SIG-M5 (cell line): ENCODE data around the gene USP2.
"Not testable (repeated sequence)": the region's sequence is repeated elsewhere in the genome, so short reads cannot be mapped to it uniquely, and the experiment has no call there.

Experiments used
- DNase-seq: peaks from one replicate; lab custom pipeline; 2025; lab: John Stamatoyannopoulos, UW

USP2 gene

DNA sequence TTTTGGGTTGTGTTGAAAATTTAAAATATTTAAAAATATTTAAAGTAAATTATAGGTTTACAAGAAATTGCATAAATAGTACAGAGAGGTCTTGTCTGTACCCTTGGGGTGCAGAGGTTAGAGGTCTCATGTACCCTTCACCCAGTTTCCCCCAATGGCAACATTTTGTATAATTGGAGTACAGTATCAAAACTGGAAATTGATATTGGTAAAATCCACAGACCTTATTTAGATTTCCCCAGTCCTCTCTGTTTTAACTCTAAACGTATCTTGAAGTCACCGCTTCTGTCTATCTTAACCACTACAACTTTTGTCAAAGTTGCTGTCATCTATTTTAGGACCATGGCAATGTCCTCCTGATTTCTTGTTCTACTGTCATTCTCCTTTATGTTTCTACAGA lies 30.6 kb upstream of the USP2 start:
- no peak for DNase-seq

DNA sequence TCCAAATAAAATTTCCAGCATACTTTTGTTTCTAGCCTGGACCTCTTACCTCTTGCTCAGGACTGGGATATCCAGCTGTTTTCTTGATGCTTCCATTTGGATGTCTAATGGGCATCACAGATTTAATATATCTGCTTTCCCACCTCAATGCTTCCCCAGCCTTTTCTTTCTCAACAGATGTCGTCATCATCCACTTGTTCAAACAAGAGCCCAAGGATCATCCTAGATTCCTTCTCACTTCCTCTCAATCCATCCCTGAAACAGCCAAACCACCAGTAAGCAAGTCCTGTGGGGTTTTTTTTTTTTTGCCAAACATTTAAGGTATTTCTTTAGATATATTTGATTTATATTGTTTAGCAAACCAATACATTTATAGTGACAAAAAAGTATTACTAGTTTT lies 29.0 kb upstream of the USP2 start:
- no peak for DNase-seq

DNA sequence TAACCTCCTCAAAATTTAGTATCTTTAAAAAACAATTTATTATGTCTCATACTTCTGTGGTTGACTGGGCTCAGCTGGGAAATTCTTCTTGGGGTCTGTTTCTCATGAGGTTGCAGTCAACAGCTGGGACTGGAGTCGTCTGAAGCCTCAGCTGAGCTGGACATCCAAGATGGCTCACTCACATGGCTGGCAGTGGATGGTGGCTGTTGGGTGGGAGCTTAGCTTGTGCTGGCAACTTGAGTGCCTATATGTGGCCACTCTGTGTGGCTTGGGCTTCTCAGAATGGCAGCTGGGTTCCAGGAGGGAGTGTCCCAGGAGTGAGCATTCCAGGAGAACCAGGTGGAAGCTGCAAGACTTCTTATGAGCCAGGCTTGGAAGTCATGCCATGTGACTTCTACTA lies 28.2 kb upstream of the USP2 start:
- no peak for DNase-seq

DNA sequence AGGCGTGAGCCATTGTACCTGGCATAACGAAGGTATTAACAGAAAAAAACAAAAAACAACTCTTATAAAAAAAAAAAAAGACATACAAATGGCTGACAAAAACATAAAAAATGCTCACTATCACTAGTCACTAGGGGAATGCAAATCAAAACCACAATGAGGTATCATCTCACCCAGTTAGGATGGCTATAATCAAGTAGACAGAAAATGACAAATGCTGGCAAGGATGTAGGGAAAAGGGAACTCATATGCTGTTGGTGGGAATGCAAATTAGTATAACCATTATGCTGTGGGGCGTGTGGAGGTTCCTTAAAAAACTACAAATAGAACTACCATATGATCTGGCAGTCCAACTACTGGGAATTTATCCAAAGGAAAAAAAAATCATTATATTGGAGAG lies 24.5 kb upstream of the USP2 start:
- DNase-seq = no peak

DNA sequence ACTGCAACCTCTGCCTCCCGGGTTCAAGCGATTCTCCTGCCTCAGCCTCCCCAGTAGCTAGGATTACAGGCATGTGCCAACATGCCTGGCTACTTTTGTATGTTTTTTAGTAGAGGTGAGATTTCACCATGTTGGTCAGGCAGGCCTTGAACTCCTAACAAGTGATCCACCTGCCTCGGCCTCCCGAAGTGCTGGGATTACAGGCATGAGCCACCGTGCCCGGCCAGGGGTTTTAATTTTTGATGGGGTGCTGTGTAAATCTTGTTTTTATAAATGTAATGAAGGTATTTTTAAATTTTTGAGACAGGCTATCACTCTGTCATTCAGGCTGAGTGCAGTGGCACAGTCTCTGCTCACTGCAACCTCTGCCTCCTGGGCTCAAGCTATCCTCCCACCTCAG lies 24.0 kb upstream of the USP2 start:
- DNase-seq = not testable (repeated sequence)

DNA sequence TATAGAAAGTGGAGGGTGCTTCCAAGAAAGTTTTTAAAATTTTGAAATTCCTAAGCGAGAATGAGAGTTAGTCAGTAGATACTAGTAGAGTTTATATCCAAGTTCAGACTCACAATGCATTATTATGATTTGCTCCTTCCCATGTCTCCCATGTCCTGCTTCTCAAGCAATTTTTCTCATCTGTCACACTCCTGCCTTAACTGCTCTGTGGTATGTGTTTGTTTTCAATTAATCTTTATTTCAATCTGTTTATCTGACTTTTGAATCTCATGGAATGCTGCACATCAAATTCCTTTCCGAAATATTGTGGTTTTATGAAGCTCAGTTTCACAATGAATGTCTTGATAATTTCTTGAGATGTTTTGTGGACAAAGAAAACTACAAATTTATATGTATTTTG lies 23.4 kb upstream of the USP2 start:
- no peak for DNase-seq

DNA sequence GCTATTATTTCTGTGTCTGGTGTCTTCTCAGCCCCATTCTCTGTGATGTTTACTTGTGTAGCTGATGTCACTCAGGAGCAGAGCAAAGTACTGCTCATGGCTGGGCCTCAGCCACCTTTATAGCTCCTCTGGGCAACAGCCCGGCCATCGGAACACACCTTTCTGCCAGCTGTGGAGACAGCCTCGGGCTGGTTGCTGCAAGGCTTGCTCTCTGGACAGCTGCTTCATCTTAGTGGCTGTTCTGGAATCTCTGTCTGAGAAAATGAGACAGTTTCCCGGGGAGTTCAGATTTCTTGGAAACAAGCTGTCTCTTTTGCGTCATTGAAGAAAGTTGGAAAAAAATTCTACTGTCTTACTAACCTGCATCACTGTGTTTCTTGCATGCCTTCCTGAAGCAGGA lies 21.5 kb upstream of the USP2 start:
- DNase-seq = no peak

DNA sequence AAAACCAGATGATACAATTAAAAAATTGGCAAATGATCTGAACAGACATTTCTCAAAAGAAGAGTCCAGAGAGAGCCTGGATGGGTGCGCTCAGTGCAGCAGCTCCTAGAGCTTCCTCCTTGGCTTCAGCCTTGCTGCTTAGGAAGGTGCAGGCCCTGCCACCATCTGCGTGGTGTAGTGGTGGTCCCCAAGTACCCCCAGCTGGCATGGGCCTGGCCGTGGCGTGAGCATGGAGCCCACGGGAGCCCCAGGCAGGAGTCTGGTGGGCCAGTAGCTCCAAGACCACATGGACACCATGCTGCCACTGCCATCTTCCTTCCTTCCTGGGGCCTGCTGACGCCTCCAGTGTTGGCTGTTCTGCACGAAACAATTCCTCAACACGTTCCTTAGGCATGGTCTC lies 21.0 kb upstream of the USP2 start:
- DNase-seq = no peak

DNA sequence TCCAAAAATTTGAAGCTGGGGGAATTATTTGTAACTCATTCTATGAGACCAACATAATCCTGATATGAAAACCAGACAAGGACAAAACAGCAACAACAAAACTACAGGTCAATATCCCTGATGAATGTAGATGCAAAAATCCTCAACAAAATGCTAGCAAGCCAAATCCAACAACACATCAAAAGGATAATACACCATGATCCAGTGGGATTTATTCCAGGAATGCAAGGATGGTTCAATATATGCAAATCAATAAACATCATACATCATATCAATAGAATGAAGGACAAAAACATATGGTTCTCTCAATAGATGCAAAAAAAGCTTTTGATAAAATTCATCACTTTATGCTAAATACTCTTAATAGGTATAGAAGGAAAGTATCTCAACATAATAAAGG lies 19.4 kb upstream of the USP2 start:
- DNase-seq = no peak

DNA sequence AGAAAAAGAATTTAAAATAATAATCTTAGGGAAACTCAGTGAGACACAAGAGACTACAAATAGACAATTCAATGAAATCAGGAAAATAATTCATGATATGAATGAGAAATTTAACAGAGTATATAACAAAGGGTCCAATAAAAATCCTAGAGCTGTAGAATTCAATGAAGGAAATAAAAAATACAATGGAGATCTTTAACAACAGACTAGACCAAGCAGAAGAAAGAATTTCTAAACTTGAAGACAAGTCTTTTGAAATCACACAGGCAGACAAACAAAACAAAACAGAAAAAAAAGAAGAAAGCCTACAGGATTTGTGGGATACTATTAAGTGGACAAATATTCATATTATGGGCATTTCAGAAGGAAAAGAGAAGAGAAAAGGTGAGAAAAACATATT lies 16.2 kb upstream of the USP2 start:
- DNase-seq = no peak

DNA sequence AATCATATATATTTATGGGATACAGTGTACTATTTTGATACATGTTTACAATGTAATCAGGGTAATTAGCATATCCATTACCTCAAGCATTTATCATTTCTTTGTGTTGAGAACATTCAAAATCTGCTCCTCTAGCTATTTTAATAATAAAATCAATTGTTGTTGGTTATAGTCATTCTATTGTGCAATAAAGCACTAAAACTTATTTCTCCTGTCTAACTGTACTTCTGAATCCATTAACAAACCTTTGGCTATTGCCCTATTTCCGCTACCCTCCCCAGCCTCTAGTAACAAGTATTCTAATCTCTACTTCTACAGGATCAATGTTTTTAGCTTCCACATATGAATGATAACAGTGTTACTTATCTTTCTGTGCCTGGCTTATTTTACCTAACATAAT lies 15.3 kb upstream of the USP2 start:
- no peak for DNase-seq

DNA sequence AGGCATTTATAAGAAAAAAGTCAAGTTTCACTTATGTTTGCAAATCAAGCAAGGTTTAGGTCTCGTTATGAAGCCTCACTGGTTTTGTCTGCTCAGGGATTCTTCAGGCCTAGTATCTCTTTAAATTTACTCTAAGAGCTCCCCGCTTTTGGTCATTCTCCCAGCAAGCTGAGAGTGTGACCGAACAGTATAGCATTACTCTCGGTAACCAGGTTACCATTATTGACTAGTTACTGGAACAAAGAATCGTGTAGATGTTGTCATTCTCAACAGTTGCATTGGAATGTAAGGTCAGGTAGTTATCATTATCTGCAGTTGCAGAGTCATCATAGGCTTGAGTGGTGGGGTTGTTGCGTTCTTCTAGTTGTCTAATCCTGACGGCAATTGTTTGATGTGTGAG lies 9.8 kb upstream of the USP2 start:
- no peak for DNase-seq

DNA sequence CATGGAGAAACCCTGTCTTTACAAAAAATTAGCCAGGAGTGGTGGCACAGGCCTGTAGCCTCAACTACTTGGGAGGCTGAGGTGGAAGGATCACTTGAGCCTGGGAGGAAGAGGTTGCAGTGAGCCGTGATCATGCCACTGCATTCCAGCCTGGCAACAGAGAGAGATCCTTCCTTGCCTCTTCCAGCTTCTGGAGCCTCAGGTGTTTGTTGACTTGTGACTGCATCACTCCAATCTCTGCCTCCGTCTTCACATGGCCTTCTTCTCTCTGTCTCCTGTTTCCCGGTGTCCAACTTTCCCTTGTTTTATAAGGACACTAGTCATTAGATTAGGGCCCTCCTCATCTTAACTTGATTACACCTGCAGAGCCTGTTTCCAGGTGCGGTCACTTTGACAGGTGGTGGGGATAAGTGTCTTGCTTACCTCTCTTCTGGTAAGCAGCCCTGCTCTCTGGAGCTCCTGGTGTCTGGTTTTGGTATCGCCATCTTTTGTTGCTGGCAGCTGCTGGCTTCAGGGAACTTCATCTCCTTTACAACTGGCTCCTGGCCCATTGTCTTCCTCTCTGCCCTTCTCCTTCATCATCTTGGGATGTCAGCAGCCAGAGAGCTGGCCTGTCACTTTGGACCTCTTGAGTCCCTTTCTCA lies 8.2 kb upstream of the USP2 start:
- DNase-seq = no peak

DNA sequence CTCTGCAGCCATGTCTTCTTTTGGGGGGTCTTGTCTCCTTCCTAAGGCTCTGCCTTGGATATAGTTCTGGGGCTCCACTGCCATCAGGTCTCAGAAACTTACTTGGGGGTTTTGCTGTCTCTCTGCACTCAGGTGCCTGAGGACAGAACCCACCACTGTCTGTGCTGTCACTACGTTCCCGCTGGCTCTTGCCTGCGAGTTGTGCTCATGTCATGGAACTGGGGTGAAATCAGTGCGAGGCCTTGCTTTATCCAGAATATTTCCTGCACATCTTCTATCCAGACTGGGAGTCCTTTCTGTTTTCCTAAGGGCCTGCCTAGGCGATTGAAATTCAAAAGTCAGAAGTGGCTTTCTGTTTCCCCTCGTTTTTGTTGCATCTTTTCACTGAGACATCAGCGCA lies 6.6 kb upstream of the USP2 start:
- no peak for DNase-seq

DNA sequence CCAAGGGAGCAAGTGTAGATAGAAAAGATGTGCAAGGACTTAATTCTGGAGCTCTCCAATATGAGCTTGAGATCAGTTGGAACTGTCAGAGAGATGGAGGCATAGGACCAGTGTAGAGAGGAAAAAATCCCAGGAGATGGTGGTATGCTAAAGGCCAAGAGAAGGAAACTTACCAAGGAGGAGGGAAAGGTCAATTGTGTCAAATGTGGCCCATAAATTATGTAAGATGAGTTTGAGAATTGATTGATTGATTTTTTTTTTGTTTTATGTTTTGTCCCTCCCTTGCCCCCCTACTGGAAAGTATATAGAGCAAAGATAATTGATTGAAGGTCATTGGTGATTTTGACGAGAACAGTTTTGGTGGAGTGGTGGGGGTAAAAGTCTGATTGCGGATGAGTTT lies 2.8 kb upstream of the USP2 start:
- no peak for DNase-seq

DNA sequence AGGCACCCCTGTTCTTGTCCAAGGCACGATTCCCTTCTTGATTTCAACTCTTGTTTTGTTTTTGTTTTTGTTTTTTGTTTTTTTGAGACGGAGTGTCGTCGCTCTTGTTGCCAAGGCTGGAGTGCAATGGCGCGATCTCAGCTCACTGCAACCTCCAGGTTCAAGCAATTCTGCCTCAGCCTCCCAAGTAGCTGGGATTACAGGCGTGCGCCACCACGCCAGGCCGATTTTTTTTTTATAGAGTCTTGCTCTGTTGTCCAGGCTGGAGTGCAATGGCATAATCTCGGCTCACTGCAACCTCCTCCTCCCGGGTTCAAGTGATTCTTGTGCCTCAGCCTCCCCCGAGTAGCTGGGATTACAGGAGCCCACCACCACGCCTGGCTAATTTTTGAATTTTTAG lies 1.0 kb upstream of the USP2 start:
- DNase-seq = not testable (repeated sequence)

DNA sequence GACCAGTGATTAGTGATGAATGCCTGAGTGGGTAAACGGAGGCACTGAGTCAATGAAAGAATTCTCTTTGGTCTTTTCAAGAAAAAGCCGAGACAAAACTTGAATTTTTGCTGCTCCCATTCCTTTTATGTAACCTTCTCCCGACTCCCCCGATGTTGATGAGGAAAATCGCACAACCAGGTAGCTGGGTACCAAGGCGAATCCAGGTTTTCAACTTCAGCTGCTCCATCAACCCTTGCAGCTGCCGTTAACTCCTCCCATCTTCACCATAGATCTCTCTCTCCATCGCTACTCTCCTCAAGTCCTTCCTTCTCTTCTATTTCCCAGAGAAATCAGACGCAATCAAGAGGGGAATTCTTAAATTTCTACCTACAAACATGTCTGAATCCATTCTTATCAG lies 611 bp upstream of the USP2 start:
- DNase-seq = no peak

DNA sequence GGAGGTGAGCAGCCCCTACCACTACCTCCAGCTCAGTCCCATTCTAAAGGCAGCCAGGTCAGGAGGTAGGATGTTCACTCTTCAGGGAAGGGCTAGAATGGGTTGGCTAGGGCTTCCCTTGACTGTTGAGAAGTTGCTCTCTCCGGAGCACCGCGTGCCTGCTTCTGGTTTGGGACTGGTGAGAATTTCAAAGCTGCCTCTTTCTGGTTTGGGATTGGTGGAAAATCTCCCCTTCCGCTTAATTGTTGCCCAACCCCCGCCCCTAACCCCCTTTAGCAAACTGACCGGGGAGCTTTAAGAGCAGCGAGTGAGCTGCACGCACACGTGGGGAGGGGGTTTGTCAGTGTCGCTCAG lies 686 bp downstream of the USP2 start:
- DNase-seq = no peak

DNA sequence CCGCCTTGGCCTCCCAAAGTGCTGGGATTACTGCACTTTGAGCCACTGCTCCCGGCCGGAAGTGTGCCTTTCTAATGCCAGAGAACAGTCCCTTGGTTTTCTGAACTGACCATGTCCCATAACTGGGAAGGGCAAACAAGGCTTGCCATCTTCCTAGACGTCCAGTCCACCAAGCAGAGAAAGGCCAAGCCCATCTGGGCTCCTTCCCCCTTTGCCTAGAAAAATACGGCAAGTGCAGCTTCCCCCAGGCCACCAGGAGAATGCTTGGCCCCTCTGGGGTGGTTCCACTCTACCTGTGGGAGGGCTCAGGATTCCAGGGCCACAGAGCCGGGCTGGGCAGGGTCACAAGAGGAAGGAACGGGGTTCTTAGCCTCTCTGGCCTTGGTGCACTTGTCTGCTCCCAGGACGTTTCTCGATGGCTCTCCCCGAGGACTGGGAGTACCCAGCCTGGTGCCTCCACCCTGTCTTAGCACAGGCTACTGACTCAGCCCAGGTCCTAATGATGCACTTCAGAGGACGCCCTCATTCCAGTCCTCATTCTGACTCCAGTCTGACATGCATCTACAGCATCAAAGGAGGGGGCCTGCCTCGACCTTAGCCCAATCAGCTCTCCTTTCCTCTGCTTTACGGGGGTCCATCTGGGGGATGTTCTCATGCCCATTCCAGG lies 1.2 kb downstream of the USP2 start:
- DNase-seq = no peak

DNA sequence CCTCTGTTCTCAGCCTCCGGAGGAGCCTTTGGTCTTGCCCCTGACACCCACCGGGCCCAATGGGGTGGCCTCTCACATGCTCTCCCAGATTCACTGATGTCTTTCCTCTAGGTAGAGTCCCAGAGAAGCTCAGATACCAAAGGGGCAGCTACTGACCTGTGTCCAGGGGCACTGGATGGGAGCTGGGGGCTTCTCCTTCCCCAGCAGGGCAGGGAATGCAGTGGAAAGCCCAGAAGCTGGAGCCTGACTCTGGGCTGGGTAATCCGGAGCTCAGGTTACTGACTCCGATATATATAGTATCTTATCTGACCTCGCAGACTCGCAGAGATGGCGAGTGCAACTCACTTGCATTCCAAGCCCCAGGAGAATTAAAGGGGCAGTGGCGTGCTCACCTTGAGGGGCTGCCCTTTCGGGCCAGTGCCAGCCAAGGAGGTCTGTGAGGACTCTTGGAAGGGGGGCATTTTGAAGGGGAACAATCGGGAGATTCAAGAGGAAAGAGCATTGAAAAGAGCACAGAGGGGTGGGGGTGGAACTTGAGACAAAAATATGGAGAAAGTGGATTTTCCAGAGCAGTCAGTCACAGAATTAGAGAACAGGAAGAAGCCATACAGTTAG lies 2.5 kb downstream of the USP2 start:
- DNase-seq = no peak

DNA sequence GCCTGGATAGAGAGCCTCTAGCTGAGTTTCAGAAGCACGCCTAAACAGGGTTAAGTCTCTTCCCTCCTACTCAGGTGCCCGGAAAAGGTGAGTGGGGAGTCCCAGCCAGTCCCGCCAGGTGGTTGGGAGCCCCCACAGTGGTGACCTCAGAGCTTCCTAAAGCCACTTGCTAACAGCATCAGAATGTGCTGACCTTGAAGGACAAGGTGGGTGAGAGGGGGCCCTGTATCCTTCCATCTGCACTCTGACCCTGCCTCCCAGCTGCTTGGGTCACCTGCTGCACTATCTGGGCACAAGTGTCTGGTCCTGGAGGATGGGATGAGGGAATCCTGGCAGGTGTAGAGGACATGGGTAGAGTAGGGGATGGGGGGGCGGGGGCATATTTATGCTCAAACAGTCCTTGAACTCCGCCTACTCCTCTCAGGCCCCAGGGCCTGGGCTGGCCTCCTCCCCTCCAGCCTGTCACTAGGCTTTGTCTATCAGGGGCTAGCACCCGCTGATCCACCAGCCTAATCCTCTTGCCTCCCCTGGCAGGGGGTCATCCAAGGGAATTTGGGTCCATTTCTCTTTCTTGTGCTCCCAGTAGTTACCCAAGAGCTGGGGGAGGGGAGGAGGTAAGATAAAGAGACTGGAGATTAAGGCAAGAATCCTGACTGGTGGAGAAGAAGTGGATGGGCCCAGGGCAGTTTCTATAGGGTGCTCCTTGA lies 3.4 kb downstream of the USP2 start:
- no peak for DNase-seq

DNA sequence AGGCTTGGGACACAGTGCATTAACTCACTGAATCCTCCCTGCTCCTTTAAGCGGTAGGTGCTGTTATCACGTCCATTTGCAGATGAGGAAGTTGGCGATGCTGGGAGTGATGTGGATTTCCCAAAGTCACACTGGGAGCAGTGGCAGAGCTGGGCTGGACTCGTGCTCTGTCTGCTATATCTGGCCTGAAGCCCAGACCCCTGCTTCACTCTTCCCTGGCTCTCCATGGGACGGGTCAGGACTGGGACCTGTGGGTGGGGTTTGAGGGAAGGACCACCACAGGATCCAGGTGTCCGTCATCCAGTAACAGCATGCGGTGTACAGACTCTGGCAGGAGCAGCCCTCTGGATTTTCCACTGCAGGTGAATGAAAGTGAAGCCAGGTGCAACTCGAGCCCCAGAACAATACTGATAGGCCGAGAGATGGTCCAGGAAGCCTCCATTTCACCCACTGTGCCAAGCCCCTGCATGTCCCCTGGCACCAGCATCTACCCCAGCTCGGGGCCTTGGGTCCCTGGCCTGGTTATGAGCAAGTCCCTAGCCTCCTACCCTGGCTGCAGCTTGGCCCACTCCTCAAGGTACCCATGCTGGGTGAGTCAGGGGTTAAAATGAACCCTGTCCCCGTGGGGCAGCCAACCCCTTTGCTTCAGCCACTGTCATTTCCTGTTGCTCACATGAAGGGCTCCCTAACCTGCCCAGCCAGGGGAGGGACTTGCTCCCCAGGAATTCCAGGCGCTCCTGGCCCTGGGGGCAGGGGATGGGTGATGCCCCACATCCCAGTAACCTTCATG lies 4.2 kb downstream of the USP2 start:
- no peak for DNase-seq
